GM12878 (cell line): ENCODE results near the gene GOLGA6L1. TPM values are rescaled to one million over a fixed set of nuclear protein-coding genes. Genes with fewer than 3 reads are reported as not detected.

Source experiments
- ATF3 ChIP-seq: IDR thresholded peaks from 2 replicates; pipeline ENCODE4 v1.6.1; 2011; ENCODE audit warnings: low read depth, mild to moderate bottlenecking, low read length, moderate library complexity, borderline replicate concordance; ENCODE audit errors: extremely low read depth
- CUX1 ChIP-seq: IDR thresholded peaks from 2 replicates; pipeline ENCODE4 v1.6.1; 2012; ENCODE audit warnings: improper control_type of control experiment, low read depth, low read length; ENCODE audit not compliant: insufficient replicate concordance
- polyA plus RNA-seq, 11 experiments: library from polyadenylated mRNA; depleted of rRNA in 4 of 11; unstranded in 6 of 11; stranded (reverse) in 5 of 11; fragments of >200 nt; fragmentation: Nextera tagmentation in 4 of 11; fragmentation: Illumina TruSeq in 1 of 11; extraction: Ambion mirVana in 4 of 11; extraction: Trizol in 1 of 11; gene quantifications; 1 replicate in 1 of 11; 2 replicates in 10 of 11; pipeline versions ENCODE4 v1.2.1 to v1.2.3, GENCODE V29; 2011 to 2016; ENCODE audit warnings: inconsistent platforms in 2 of 11, missing spikeins in 2 of 11, low read depth in 1 of 11
- small RNA-seq: library from RNA; depleted of rRNA; stranded (forward); fragments of <200 nt; gene quantifications from one replicate; pipeline ENCODE3, GENCODE V24; 2014
- total RNA-seq, 4 experiments: library from RNA; depleted of rRNA in 3 of 4; stranded (reverse); fragments of >200 nt in 3 of 4; fragmentation: Illumina TruSeq in 1 of 4; extraction: Trizol in 1 of 4; gene quantifications; 2 replicates each; pipeline versions ENCODE4 v1.2.1 to v1.2.3, GENCODE V29; 2013 to 2021

GOLGA6L1 gene
- total and polyA plus RNA-seq, 10 of the 15 experiments (the other 5 are each of a cell fraction or from before 2014, with no cell fraction given): not detected

- no peak for TF ChIP-seq CUX1
- no peak for TF ChIP-seq ATF3
- TF ChIP-seq, all 136 proteins: peak for 0
These were observed 56.9 kb downstream of the GOLGA6L1 start (continued) for GRCh38 chr15:23079766-23080165.

Small RNA genes lying within 50 kb of the gene (small RNA-seq; reads per million reads assigned to genes)
- not detected for gene RN7SL106P

Other genes with a start within 250 kb of the GOLGA6L1 start
- gene CYFIP1, start 156.5 kb downstream of the GOLGA6L1 start, total RNA-seq (2014; rRNA removed): 34.4 and 36.4 TPM in 2 replicates
- 22.0 and 25.7 TPM in 2 replicates for gene CYFIP1, start 156.5 kb downstream of the GOLGA6L1 start, total RNA-seq (2014; rRNA removed; fragmentation: Illumina TruSeq; extraction: Trizol)
- 43.7 and 51.3 TPM in 2 replicates for gene CYFIP1, start 156.5 kb downstream of the GOLGA6L1 start, total RNA-seq (2021)
- 38.8 and 46.2 TPM in 2 replicates for gene CYFIP1, start 156.5 kb downstream of the GOLGA6L1 start, polyA plus RNA-seq (2011; rRNA removed)
- gene CYFIP1, start 156.5 kb downstream of the GOLGA6L1 start, polyA plus RNA-seq (2014; fragmentation: Illumina TruSeq; extraction: Trizol): 16.9 and 22.7 TPM in 2 replicates
- 1 to 10 TPM; 3.5 to 5.7 TPM for gene CYFIP1, start 156.5 kb downstream of the GOLGA6L1 start, polyA plus RNA-seq (2014; fragmentation: Nextera tagmentation; extraction: Ambion mirVana)
- gene CYFIP1, start 156.5 kb downstream of the GOLGA6L1 start, polyA plus RNA-seq (2014; rRNA removed): 25.6 and 25.9 TPM in 2 replicates
- 10 to 100 TPM; 30.7 to 33.4 TPM for gene CYFIP1, start 156.5 kb downstream of the GOLGA6L1 start, polyA plus RNA-seq (2016; fragmentation: Nextera tagmentation; extraction: Ambion mirVana)
- gene TUBGCP5, start 97.3 kb downstream of the GOLGA6L1 start, total RNA-seq (2014; rRNA removed): 20.6 and 22.0 TPM in 2 replicates
- 26.3 and 29.2 TPM in 2 replicates for gene TUBGCP5, start 97.3 kb downstream of the GOLGA6L1 start, total RNA-seq (2014; rRNA removed; fragmentation: Illumina TruSeq; extraction: Trizol)
- 13.5 and 17.2 TPM in 2 replicates for gene TUBGCP5, start 97.3 kb downstream of the GOLGA6L1 start, total RNA-seq (2021)
- 16.9 and 23.2 TPM in 2 replicates for gene TUBGCP5, start 97.3 kb downstream of the GOLGA6L1 start, polyA plus RNA-seq (2011; rRNA removed)
- gene TUBGCP5, start 97.3 kb downstream of the GOLGA6L1 start, polyA plus RNA-seq (2014; fragmentation: Illumina TruSeq; extraction: Trizol): 23.7 and 27.4 TPM in 2 replicates
- gene TUBGCP5, start 97.3 kb downstream of the GOLGA6L1 start, polyA plus RNA-seq (2014; fragmentation: Nextera tagmentation; extraction: Ambion mirVana): 1 to 10 TPM; 6.4 to 7.6 TPM
- gene TUBGCP5, start 97.3 kb downstream of the GOLGA6L1 start, polyA plus RNA-seq (2014; rRNA removed): 18.6 and 21.0 TPM in 2 replicates
- gene TUBGCP5, start 97.3 kb downstream of the GOLGA6L1 start, polyA plus RNA-seq (2016; fragmentation: Nextera tagmentation; extraction: Ambion mirVana): 10 to 100 TPM; 20.1 to 20.2 TPM
- gene GOLGA6L26, start 197.4 kb upstream of the GOLGA6L1 start, total RNA-seq (2014; rRNA removed): not detected in 2 replicates
- not detected in 2 replicates for gene GOLGA6L26, start 197.4 kb upstream of the GOLGA6L1 start, total RNA-seq (2014; rRNA removed; fragmentation: Illumina TruSeq; extraction: Trizol)
- gene GOLGA6L26, start 197.4 kb upstream of the GOLGA6L1 start, total RNA-seq (2021): not detected in 2 replicates
- not detected in 2 replicates for gene GOLGA6L26, start 197.4 kb upstream of the GOLGA6L1 start, polyA plus RNA-seq (2011; rRNA removed)
- not detected in 2 replicates for gene GOLGA6L26, start 197.4 kb upstream of the GOLGA6L1 start, polyA plus RNA-seq (2014; fragmentation: Illumina TruSeq; extraction: Trizol)
- not detected for gene GOLGA6L26, start 197.4 kb upstream of the GOLGA6L1 start, polyA plus RNA-seq (2014; fragmentation: Nextera tagmentation; extraction: Ambion mirVana)
- not detected in 2 replicates for gene GOLGA6L26, start 197.4 kb upstream of the GOLGA6L1 start, polyA plus RNA-seq (2014; rRNA removed)
- gene GOLGA6L26, start 197.4 kb upstream of the GOLGA6L1 start, polyA plus RNA-seq (2016; fragmentation: Nextera tagmentation; extraction: Ambion mirVana): not detected
- gene GOLGA8S, start 217.9 kb upstream of the GOLGA6L1 start, total RNA-seq (2014; rRNA removed): not detected in 2 replicates
- not detected in 2 replicates for gene GOLGA8S, start 217.9 kb upstream of the GOLGA6L1 start, total RNA-seq (2014; rRNA removed; fragmentation: Illumina TruSeq; extraction: Trizol)
- not detected in 2 replicates for gene GOLGA8S, start 217.9 kb upstream of the GOLGA6L1 start, total RNA-seq (2021)
- 0.04 and 0.14 TPM in 2 replicates for gene GOLGA8S, start 217.9 kb upstream of the GOLGA6L1 start, polyA plus RNA-seq (2011; rRNA removed)
- 0.01 TPM in 1 of 2 replicates, not detected in the other for gene GOLGA8S, start 217.9 kb upstream of the GOLGA6L1 start, polyA plus RNA-seq (2014; fragmentation: Illumina TruSeq; extraction: Trizol)
- not detected for gene GOLGA8S, start 217.9 kb upstream of the GOLGA6L1 start, polyA plus RNA-seq (2014; fragmentation: Nextera tagmentation; extraction: Ambion mirVana)
- 0.03 TPM in 1 of 2 replicates, not detected in the other for gene GOLGA8S, start 217.9 kb upstream of the GOLGA6L1 start, polyA plus RNA-seq (2014; rRNA removed)
- gene GOLGA8S, start 217.9 kb upstream of the GOLGA6L1 start, polyA plus RNA-seq (2016; fragmentation: Nextera tagmentation; extraction: Ambion mirVana): not detected